Smooth muscle cell (in vitro differentiated cells): ENCODE measurements around the gene LRRC14B. TPM values are rescaled to one million over a fixed set of nuclear protein-coding genes. Genes with fewer than 3 reads are reported as not detected.
"Not testable (repeated sequence)": the region's sequence is repeated elsewhere in the genome, so short reads cannot be mapped to it uniquely, and the experiment has no call there.

Experiments
- DNase-seq: peaks from one replicate; lab custom pipeline; 2025; ENCODE audit not compliant: unreplicated experiment; lab: John Stamatoyannopoulos, UW
- H2AFZ ChIP-seq: fragments of 200-600 bp; sonication (generic); 2 replicates; pipeline ENCODE4 v1.6.0; 2016; ENCODE audit warnings: antibody characterized with exemption, low read depth, mild to moderate bottlenecking
- H3F3A ChIP-seq: fragments of 200-600 bp; sonication (generic); 2 replicates; pipeline ENCODE4 v1.6.0; 2017; ENCODE audit warnings: antibody characterized with exemption, low read depth
- H3K27ac ChIP-seq: fragments of 200-600 bp; sonication (generic); 2 replicates; pipeline ENCODE4 v1.5.1; 2016; ENCODE audit warnings: low read depth, mild to moderate bottlenecking
- H3K27me3 ChIP-seq: fragments of 200-600 bp; sonication (generic); 2 replicates; pipeline ENCODE4 v1.6.1; 2016; ENCODE audit warnings: low read depth, mild to moderate bottlenecking
- H3K36me3 ChIP-seq: fragments of 200-600 bp; sonication (generic); 2 replicates; pipeline ENCODE4 v1.5.1; 2016; ENCODE audit warnings: low read depth
- H3K4me1 ChIP-seq: fragments of 200-600 bp; sonication (generic); 2 replicates; pipeline ENCODE4 v1.5.1; 2016; ENCODE audit warnings: low read depth
- H3K4me2 ChIP-seq: fragments of 200-600 bp; sonication (generic); 2 replicates; pipeline ENCODE4 v1.6.0; 2016; ENCODE audit warnings: mild to moderate bottlenecking
- H3K4me3 ChIP-seq: fragments of 200-600 bp; sonication (generic); 2 replicates; pipeline ENCODE4 v1.5.1; 2016; ENCODE audit warnings: mild to moderate bottlenecking
- H3K79me2 ChIP-seq: fragments of 200-600 bp; sonication (generic); 2 replicates; pipeline ENCODE4 v1.6.0; 2016; ENCODE audit warnings: low read depth, mild to moderate bottlenecking
- H3K9ac ChIP-seq: fragments of 200-600 bp; sonication (generic); 2 replicates; pipeline ENCODE4 v1.6.0; 2016; ENCODE audit warnings: low read depth
- H3K9me3 ChIP-seq: fragments of 200-600 bp; sonication (generic); replicated peaks from 2 replicates; pipeline ENCODE4 v1.5.1; 2016; ENCODE audit warnings: low read depth
- H4K20me1 ChIP-seq: fragments of 200-600 bp; sonication (generic); 2 replicates; pipeline ENCODE4 v1.6.0; 2016; ENCODE audit warnings: low read depth
- CTCF ChIP-seq: fragments of 200-600 bp; sonication (generic); IDR thresholded peaks from 2 replicates; pipeline ENCODE4 v1.5.1; 2017; ENCODE audit warnings: borderline replicate concordance, mild to moderate bottlenecking, antibody characterized with exemption; ENCODE audit not compliant: insufficient read depth, poor library complexity, severe bottlenecking
- WGBS: methylation state at CpG from one replicate; pipeline ENCODE4 v1.1.7; 2016; ENCODE audit warnings: low lambda C conversion rate; 5-methylcytosine and 5-hydroxymethylcytosine counted together
- polyA plus RNA-seq: library from polyadenylated mRNA; unstranded; fragments of >200 nt; fragmentation: Nextera tagmentation; extraction: Ambion mirVana; gene quantifications from 2 replicates; pipeline ENCODE4 v1.2.1, GENCODE V29; 2016
- total RNA-seq: library from RNA; depleted of rRNA; stranded (reverse); fragments of >200 nt; gene quantifications from 2 replicates; pipeline ENCODE4 v1.2.3, GENCODE V29; 2014

Gene LRRC14B
- total and polyA plus RNA-seq, 2 experiments from 2014 or later, result not detected

GRCh38 chr5:230711-231110 is 39.4 kb downstream of the LRRC14B start:
- Histone ChIP-seq H3F3A (no peaks in the 10 kb centered on the region), H3K79me2 (no peaks in the 10 kb centered on the region), H2AFZ (no peak overlapping the region), H3K9me3 (no peaks in the 10 kb centered on the region), H3K27me3 (no peaks in the 10 kb centered on the region), H4K20me1 (peaks cover 4% of the 10 kb centered on the region), H3K4me2 (no peak overlapping the region), H3K4me3 (no peak overlapping the region), H3K27ac (no peak overlapping the region), H3K36me3 (peaks cover 22% of the 10 kb centered on the region), H3K4me1 (no peaks in the 10 kb centered on the region), H3K9ac (no peak overlapping the region)
- DNase-seq, result no peak
- WGBS, result 99% methylated on average over 14 of the region's 14 CpGs
- TF ChIP-seq CTCF, result no peak

GRCh38 chr5:231661-232060 is 40.4 kb downstream of the LRRC14B start:
- H3K36me3 ChIP-seq, result peaks cover 21% of the 10 kb centered on the region
- DNase-seq, result no peak
- 92% methylated on average over 13 of the region's 13 CpGs for WGBS

GRCh38 chr5:233426-233825 is 42.1 kb downstream of the LRRC14B start:
- not testable (repeated sequence) for H3K27me3 ChIP-seq
- WGBS, result 98% methylated on average over 20 of the region's 20 CpGs

More at GRCh38 chr5:231661-232060, 40.4 kb downstream of the LRRC14B start:
- no peak overlapping the region for H3K27ac ChIP-seq
- no peak overlapping the region for H2AFZ ChIP-seq
- no peak overlapping the region for H3K4me2 ChIP-seq
- peaks cover 4% of the 10 kb centered on the region for H4K20me1 ChIP-seq
- no peaks in the 10 kb centered on the region for H3K9me3 ChIP-seq
- no peak overlapping the region for H3K9ac ChIP-seq
- H3K4me3 ChIP-seq, result no peak overlapping the region
- H3F3A ChIP-seq, result no peaks in the 10 kb centered on the region
- TF ChIP-seq CTCF, result no peak
- H3K27me3 ChIP-seq, result no peaks in the 10 kb centered on the region
- H3K4me1 ChIP-seq, result no peaks in the 10 kb centered on the region
- H3K79me2 ChIP-seq, result no peaks in the 10 kb centered on the region

GRCh38 chr5:234450-234849 is 43.2 kb downstream of the LRRC14B start:
- Histone ChIP-seq H3K4me3 (no peak overlapping the region), H3K4me2 (no peak overlapping the region), H2AFZ (no peak overlapping the region), H4K20me1 (no peaks in the 10 kb centered on the region), H3K79me2 (no peaks in the 10 kb centered on the region), H3K9me3 (no peaks in the 10 kb centered on the region), H3F3A (no peaks in the 10 kb centered on the region), H3K27me3 (no peaks in the 10 kb centered on the region), H3K4me1 (no peaks in the 10 kb centered on the region), H3K36me3 (peaks cover 11% of the 10 kb centered on the region), H3K27ac (no peak overlapping the region), H3K9ac (no peak overlapping the region)
- TF ChIP-seq CTCF, result no peak
- no peak for DNase-seq
- WGBS, result 93% methylated on average over 8 of the region's 8 CpGs

More at GRCh38 chr5:233426-233825, 42.1 kb downstream of the LRRC14B start:
- not testable (repeated sequence) for DNase-seq, H3K9me3 ChIP-seq, H4K20me1 ChIP-seq, H3K4me3 ChIP-seq, H3K79me2 ChIP-seq, H3F3A ChIP-seq, H3K4me2 ChIP-seq, H3K27ac ChIP-seq, H2AFZ ChIP-seq, H3K9ac ChIP-seq, H3K4me1 ChIP-seq
- H3K36me3 ChIP-seq, result peaks cover 20% of the 10 kb centered on the region

- H3F3A ChIP-seq, H3K9ac ChIP-seq, H3K4me2 ChIP-seq, DNase-seq, H3K9me3 ChIP-seq, H3K4me1 ChIP-seq, H3K79me2 ChIP-seq, H3K4me3 ChIP-seq, H3K36me3 ChIP-seq, H3K27ac ChIP-seq, H2AFZ ChIP-seq, H4K20me1 ChIP-seq, H3K27me3 ChIP-seq: not testable (repeated sequence)
- 97% methylated on average over 9 of the region's 9 CpGs for WGBS
Measured at GRCh38 chr5:235527-235926, 44.2 kb downstream of the LRRC14B start.

- H3K9me3 ChIP-seq, DNase-seq, H3K79me2 ChIP-seq, H3K4me1 ChIP-seq, H2AFZ ChIP-seq, H3K27me3 ChIP-seq, H3K9ac ChIP-seq, H3F3A ChIP-seq, H3K4me2 ChIP-seq, H4K20me1 ChIP-seq, H3K4me3 ChIP-seq: not testable (repeated sequence)
- Histone ChIP-seq H3K27ac (peak overlapping the region; percentile 57), H3K36me3 (peaks cover 27% of the 10 kb centered on the region)
- 76% methylated on average over 8 of the region's 8 CpGs for WGBS
Measured at GRCh38 chr5:237931-238330, 46.6 kb downstream of the LRRC14B start.
